CD4-positive, alpha-beta T cell treated with Interleukin-4 for 1 hour (primary cell): ENCODE data around the gene NR1H2.

Experiments
- DNase-seq, 2 donors: peaks; one replicate each; pipeline ENCODE4 v3.0.0-alpha.2; 2020 to 2022

The NR1H2 gene

GRCh38 chr19:50425581-50425980 is 49.3 kb downstream of the NR1H2 start:
- DNase-seq = no peak

GRCh38 chr19:50427318-50427925 is 51.2 kb downstream of the NR1H2 start:
- no peak for DNase-seq

- DNase-seq = peak; percentile 47 to 86
Observed at GRCh38 chr19:50427997-50428425, 51.8 kb downstream of the NR1H2 start.

- peak in 1 of 2 donors; percentile 33 for DNase-seq
Observed at GRCh38 chr19:50428772-50429463, 52.7 kb downstream of the NR1H2 start.

GRCh38 chr19:50430888-50431342 is 54.7 kb downstream of the NR1H2 start:
- DNase-seq = peak in 1 of 2 donors; percentile 62

- DNase-seq = peak; percentile 88 to 91
Observed at GRCh38 chr19:50431343-50432220, 55.3 kb downstream of the NR1H2 start.

- no peak for DNase-seq
Observed at GRCh38 chr19:50432221-50433028, 56.2 kb downstream of the NR1H2 start, which contains the start of gene MYBPC2. Gene MYBPC2, plus strand, starts transcription at chr19:50432892. Its CDS starts 62 bp downstream, at chr19:50432954.
